IMR-90 (cell line): ENCODE results near the gene MXD4.

Experiments used
- CEBPB ChIP-seq: IDR thresholded peaks from 2 replicates; pipeline ENCODE4 v1.6.1; 2012; ENCODE audit warnings: low read depth, low read length, improper control_type of control experiment
- CTCF ChIP-seq: conservative IDR thresholded peaks from 2 replicates; pipeline ENCODE4 v1.5.1; 2012; ENCODE audit warnings: mild to moderate bottlenecking, low read depth, low read length, improper control_type of control experiment
- MAFK ChIP-seq: IDR thresholded peaks from 2 replicates; pipeline ENCODE4 v1.6.1; 2012; ENCODE audit warnings: low read depth, low read length, improper control_type of control experiment
- POLR2A ChIP-seq: IDR thresholded peaks from 2 replicates; pipeline ENCODE4 v1.6.1; 2012; ENCODE audit warnings: mild to moderate bottlenecking, low read depth, low read length
- RAD21 ChIP-seq: IDR thresholded peaks from 2 replicates; pipeline ENCODE4 v1.6.1; 2012; ENCODE audit warnings: low read length, improper control_type of control experiment

DNA sequence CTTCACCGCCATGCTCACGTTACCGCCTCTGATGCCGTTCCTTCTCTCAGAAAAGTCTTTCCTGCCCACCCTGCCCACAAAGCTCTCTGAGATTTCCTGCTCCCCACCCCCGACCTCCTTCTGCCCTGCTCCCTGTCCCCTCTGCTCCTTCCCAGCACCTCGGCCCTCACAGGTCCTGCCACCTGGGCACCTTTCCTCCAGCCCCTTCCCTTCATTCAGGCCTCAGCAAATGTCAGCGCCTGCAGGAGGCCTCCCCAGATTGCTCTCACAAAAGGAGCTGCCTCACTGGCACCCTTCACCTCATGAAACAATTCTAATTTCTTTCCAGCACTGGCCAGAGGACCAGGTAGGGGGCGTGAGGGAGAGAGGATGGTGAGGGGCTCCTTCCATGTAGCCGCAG lies 33.6 kb upstream of the MXD4 start:
- TF ChIP-seq CTCF (no peak), CEBPB (no peak), RAD21 (no peak), POLR2A (no peak), MAFK (no peak)
